Measurements from ENCODE around the gene LYRM1.
"Not testable (repeated sequence)": the region's sequence is repeated elsewhere in the genome, so short reads cannot be mapped to it uniquely, and the experiment has no call there.

The LYRM1 gene

GRCh38 chr16:20937736-20938135 is 37.2 kb downstream of the LYRM1 start:
- no peak for DNase-seq (ENCODE audit: low read depth)

- peak; percentile 24 for DNase-seq (ENCODE audit: low read depth)
These were observed 37.9 kb downstream of the LYRM1 start for GRCh38 chr16:20938426-20938825.

GRCh38 chr16:20939611-20940010 is 39.0 kb downstream of the LYRM1 start:
- DNase-seq (ENCODE audit: low read depth) = no peak

GRCh38 chr16:20940871-20941635 is 40.5 kb downstream of the LYRM1 start:
- no peak for DNase-seq (ENCODE audit: low read depth)

- no peak for DNase-seq (ENCODE audit: low read depth)
These were observed 41.0 kb downstream of the LYRM1 start for GRCh38 chr16:20941636-20941926.

GRCh38 chr16:20942256-20942655 is 41.7 kb downstream of the LYRM1 start:
- DNase-seq (ENCODE audit: low read depth) = no peak

- peak; percentile 46 for DNase-seq (ENCODE audit: low read depth)
These were observed 44.4 kb downstream of the LYRM1 start for GRCh38 chr16:20944861-20945574.

GRCh38 chr16:20945575-20945875 is 45.0 kb downstream of the LYRM1 start:
- not testable (repeated sequence) for DNase-seq (ENCODE audit: low read depth)

- no peak for DNase-seq (ENCODE audit: low read depth)
These were observed 45.6 kb downstream of the LYRM1 start for GRCh38 chr16:20946015-20946629.

- DNase-seq (ENCODE audit: low read depth) = no peak
These were observed 47.9 kb downstream of the LYRM1 start for GRCh38 chr16:20948444-20948843.

- no peak for DNase-seq (ENCODE audit: low read depth)
These were observed 49.1 kb downstream of the LYRM1 start for GRCh38 chr16:20949660-20950059.

- DNase-seq (ENCODE audit: low read depth) = no peak
These were observed 49.7 kb downstream of the LYRM1 start for GRCh38 chr16:20950294-20950693.

GRCh38 chr16:20952139-20952920 is 51.8 kb downstream of the LYRM1 start:
- DNase-seq (ENCODE audit: low read depth) = no peak

GRCh38 chr16:20954574-20954973 is 54.0 kb downstream of the LYRM1 start:
- DNase-seq (ENCODE audit: low read depth) = no peak

- DNase-seq (ENCODE audit: low read depth) = peak; percentile 37
These were observed 55.7 kb downstream of the LYRM1 start for GRCh38 chr16:20956319-20956718.

GRCh38 chr16:20957153-20957552 is 56.6 kb downstream of the LYRM1 start:
- no peak for DNase-seq (ENCODE audit: low read depth)

- DNase-seq (ENCODE audit: low read depth) = no peak
These were observed 60.3 kb downstream of the LYRM1 start for GRCh38 chr16:20960899-20961298.

GRCh38 chr16:20968765-20969164 is 68.2 kb downstream of the LYRM1 start:
- no peak for DNase-seq (ENCODE audit: low read depth)

- no peak for DNase-seq (ENCODE audit: low read depth)
These were observed 68.8 kb downstream of the LYRM1 start for GRCh38 chr16:20969386-20969785.

- no peak for DNase-seq (ENCODE audit: low read depth)
These were observed 70.8 kb downstream of the LYRM1 start for GRCh38 chr16:20971401-20971800.

- not testable (repeated sequence) for DNase-seq (ENCODE audit: low read depth)
These were observed 72.6 kb downstream of the LYRM1 start for GRCh38 chr16:20973201-20973600.

All from amniotic epithelial cell (primary cell).